Kasumi-1 (cell line): ENCODE data around the gene FGF14.
A peak's percentile ranks its signal among the peaks of the same experiment; 100 is the strongest.

ENCODE experiments used
- DNase-seq, 2 experiments: peaks; one replicate each; lab custom pipeline; 2025; lab: John Stamatoyannopoulos, UW

The FGF14 gene

DNA sequence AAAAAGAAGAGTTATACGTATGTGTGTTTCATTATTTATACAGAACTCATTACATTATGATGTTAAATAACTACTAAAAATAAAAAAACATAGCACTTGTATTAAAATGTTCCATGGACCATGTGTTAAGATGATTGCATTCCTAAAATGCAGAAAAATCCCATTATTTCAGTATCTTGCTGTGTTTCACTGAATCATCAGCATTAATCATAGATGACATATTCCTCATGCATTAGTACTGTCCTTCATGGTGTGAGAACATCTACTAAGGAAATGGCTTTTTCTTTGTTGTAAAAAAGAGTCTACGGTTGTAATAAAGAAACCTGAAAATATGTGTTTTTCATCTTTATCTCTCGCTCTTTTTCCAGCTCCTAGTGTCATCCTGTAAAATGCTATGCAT is 416.5 kb downstream of the FGF14 start:
- DNase-seq, result no peak

DNA sequence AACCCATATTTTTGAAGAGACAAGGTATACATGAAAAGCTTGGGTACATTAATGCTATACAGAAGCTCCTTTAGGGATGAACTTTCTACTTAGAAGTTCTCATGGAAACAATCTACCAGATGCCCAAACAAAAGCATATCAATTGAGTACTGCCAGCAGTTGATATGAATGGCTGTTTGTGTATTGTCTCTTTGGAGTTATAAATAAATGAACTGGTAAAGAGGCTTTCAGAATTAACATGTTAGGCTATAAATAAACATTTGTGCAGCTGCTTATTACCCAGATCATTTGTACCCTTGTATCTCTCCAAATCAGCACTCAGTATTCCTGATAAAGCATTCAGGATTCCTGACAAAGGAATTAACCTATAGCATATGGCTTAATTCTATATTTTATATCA is 418.9 kb downstream of the FGF14 start:
- no peak for DNase-seq

DNA sequence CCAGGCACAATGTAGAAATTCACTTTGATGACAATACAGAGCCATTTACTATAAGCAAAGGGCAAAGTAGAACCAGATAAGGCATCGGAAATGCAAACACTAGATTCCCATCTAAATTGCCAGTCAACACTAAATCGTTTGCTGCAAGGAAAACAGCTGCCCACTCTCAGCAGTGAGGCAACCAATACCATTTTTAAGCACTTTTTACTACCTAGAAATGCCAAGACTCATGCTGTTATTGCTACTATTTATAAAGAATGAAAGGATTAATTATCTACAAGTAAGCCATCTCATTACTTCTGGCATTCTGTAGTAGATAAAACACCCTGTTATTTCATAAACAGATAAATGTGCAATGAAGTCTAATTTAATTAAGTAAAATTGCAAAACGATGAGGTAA is 422.0 kb downstream of the FGF14 start:
- no peak for DNase-seq

DNA sequence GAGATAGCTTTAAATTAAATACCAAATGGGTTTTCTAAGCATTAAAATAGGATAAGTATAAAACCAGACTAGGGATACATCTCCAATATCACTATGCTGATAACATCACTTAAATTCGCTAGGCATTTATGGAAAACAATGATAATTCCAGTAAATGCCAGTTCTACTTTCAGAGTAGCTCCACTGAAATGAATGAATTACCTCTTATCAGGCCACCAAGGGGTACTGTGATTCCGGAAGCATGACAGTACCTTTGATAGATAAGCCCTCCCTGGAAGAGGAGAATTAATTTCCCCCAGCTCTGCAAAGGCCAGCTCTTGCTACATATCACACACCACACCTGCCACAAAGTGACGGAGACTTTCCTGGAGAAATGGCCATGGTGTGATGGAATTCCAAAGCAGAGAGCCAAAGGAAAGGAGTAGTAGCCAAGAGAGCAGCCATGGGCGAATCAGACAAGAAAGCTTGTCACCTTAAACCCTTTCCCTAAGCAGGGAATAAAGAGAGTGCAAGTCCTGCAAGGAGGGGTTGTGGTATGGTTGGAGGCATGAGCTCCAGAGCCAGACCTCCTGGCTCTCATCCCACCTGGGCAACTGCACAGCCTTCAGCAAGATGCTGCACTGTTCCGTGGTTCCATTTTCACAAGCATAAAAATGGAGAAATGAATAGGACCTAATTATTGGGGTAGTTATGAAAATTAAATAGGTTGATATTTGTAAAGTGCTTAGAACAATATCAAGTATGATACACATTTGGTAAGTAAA is 423.1 kb downstream of the FGF14 start:
- no peak for DNase-seq

DNA sequence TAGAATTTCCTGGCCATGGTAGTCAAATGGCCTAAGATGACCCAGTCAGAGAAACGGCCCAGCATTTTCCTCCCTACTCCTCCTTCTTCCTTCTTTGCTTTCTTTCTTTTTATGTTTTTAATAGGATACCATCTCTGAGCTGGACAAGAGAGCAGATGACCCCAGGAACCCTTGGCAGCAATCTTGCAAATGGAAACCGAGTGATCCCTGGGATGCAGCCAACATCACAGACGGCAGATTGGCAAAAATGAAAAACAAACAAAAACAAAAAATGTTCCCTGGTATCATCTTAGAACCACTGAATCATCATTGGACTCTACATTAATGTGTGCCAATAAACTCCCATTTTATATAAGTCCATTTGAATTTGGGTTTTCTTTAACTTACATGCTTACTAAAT is 424.4 kb downstream of the FGF14 start:
- no peak for DNase-seq

DNA sequence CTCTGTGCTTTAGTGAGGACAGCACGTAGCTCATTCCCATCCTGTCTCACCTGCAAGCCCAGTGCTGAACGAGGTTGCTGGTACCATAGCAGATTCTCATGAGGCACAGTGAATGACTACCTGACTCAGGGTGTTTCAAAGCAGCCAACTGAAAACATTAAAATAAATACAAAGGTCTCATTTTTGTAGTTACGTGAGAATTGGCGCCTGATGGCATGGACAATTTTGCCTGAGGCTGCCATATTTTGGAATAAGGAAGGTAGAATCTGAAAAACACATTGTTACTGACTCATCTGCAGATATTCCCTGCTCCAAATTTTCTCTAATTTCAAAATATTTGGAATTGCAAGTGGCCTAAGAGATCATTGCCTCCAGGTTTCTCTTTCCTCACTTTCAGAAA is 429.7 kb downstream of the FGF14 start:
- no peak for DNase-seq

DNA sequence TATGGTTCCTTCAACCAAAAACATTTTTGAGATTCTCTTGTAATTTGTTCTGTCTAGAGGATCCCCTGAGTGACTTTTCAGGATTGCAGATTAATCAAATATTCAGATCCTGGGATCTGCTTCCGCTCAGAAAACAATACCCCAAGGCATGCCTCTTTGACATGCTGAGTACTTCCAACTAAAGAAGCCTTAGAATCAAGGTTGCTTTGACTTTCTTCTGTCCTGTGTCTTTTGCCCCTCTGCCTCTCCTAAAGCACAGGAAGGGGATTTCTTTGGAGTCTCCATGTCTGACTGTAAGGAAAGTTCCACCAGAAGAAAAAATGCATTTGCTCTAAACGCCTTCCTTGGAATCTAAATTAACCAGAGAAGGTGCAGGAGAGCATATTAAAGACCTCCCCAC is 431.5 kb downstream of the FGF14 start:
- no peak for DNase-seq

DNA sequence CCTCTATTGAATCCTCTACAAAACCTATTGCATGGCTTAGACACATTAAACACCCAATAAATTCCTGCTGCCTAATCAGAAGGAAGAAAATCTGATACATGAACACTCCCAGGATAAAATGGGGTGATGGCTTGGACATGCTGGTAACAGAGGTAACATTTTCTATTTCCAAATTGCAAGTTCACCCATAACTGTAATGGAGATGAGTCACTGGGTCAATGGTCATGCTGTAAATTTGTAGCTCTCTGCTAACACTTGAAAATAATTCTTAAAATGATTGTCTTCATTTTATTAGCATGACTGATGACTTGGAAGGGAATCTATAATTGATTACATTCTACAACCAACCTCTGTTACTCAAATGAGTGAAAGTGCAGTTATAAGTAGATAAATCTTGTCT is 434.1 kb downstream of the FGF14 start:
- DNase-seq, result no peak

DNA sequence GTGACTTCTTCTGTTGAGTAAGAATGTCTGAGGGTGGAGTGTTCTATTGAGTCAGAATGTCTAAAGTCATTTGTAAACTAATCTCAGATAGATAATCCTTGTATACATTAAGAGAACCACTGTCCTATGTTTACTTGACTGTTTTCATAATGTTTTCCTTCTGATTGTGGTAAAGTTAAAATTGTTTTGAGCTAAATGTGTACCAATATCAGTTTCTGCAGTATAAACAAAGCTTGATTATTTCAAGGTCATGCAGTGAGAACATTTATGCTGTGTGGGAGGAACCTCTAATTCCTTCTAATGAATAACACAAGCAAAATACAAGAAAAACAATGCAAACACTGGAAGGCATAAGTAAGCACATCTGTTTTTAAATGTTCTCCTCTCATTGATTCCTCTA is 434.6 kb downstream of the FGF14 start:
- DNase-seq, result no peak

DNA sequence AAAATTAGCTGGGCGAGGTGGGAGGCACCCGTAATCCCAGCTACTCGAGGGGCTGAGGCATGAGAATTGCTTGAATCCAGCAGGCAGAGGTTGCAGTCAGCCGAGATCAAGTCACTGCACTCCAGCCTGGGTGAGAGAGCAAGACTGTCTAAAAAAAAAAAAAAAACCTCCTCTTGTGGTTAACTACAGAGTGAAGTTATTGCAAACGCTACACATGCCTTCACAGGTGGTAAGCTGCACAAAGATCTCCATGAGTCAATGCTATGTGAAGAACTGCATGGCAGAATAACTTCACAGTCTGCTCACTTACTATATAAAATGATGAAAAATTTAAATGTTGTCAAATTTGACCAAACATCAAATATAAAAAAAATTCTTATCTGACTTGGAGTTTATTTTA is 436.8 kb downstream of the FGF14 start:
- no peak for DNase-seq

DNA sequence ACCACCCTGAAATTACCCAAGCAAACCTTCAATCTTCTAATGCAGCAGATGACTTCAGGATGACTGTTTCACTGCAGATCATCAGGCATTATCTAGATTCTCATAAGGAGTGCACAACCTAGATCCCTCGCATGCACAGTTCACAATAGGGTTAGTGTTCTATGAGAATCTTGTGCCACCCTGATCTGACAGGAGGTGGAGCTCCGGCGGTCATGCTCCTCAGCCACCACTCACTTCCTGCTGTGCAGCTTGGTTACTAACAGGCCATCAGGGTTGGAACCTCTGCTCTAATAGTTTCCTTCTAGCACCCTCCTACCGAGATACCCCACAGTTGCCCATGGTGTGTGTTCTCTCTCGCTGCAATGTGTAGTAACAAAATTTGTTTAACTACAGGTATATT is 442.8 kb downstream of the FGF14 start:
- DNase-seq, result no peak

DNA sequence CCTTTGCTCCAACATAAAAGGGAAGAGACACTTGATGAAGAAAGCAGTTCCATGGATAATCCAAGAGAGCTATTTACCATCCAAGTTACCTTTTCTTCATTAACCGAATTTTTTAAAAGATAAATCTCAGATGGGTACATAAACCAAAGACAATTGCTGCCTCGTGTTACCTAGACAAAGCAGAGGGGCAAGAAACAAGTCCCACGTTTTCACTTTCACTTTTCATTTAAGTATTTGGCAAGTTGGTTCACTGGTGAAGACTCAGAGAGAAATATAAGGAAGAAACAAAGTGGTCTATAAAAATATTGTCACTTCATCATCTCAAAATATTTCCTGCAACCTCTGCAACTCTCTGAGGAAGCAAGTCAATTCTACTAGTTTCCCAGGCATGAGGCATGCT is 446.1 kb downstream of the FGF14 start:
- no peak for DNase-seq

DNA sequence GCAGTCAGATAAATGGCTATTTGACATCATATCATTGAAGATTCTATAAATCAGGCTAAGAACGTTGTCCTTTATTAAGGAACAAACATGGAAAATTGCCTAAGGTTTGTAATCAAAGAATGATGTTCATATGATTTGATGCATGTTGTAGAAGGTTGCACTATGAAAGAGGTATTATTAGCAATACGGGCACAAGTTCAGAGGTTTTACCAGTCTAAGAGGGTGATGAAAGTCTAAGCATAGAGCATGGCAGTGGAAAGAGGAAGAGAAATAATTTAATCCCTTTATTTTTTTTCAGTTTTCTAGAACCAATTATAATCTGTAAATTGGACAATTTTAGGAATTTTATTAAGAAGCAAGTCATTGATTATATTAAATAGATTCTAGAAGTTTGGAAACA is 450.7 kb downstream of the FGF14 start:
- no peak for DNase-seq

DNA sequence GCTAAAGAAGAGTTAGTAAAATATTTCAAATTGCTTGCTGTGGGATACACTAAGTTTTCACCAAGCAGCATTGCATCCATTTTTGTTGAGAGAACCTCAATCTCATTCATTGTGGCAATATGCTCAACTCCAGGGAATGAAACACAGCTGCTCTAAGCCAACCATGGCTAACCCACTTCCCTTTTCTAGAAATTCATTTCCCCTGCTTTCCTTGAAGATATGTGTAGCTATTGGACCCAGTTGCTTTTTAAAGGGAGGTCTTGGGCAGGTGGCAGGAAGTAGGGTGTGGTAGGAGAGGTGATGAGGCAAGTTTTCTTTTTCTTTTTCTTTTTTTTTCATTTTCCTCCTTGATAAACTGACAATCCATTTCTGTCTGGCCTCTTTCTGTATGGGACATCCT is 452.2 kb downstream of the FGF14 start:
- peak; percentile 7 to 12 for DNase-seq

DNA sequence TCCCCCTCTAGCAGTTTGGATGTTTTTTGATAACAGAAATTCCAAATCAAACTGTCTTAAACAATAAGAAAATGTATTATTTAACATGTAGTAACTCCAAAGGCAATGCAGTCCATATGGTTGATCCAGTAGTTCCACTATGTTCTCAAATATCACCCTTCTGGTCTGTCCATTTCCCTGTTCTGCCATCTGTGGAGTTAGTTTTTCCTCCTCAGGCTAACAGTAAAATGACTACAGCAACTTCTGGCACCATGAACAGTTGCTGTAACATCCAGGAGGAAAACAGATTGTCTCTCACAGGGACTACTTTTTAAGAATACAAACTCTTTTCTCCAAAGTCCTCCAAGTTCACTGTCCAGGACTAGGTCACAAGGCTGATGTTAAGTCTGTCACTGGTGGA is 455.4 kb downstream of the FGF14 start:
- DNase-seq, result no peak

DNA sequence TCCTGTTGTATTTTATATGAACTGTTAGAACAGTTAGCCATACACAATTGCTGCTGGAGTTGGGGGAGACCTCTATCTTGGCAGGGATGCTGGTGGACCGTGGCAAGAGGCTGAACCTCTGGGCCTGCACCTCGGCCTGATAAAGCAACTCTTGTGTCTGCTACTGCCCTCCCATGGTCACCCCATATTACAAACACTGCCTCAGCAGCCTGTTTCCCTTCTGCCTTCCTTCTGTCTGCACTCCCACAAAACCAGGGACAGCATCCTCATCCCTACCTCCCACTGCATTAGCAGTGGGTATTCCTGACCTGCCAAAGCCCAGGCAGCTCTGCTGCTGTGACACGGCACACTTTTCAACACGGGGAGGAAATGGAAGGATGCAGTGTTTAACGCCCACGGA is 456.4 kb downstream of the FGF14 start:
- peak in 1 of 2 experiments; percentile 10 for DNase-seq

DNA sequence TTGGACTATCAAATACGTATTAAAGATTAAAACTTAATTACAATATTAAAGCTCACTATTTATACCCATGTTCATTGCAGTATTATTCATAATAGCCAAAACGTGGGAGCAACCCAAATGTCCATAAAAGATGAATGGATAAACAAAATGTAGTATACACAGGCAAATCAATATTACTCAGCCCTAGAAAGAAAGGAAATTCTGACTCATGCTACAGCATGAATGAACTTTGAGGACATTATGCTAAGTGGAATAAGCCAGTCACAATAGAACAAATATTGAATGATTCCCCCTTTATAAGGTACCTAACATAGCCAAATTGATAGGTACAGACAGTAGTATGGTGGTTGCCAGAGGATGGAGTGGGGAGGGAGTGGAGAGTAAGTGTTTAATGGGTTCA is 457.3 kb downstream of the FGF14 start:
- DNase-seq, result no peak

DNA sequence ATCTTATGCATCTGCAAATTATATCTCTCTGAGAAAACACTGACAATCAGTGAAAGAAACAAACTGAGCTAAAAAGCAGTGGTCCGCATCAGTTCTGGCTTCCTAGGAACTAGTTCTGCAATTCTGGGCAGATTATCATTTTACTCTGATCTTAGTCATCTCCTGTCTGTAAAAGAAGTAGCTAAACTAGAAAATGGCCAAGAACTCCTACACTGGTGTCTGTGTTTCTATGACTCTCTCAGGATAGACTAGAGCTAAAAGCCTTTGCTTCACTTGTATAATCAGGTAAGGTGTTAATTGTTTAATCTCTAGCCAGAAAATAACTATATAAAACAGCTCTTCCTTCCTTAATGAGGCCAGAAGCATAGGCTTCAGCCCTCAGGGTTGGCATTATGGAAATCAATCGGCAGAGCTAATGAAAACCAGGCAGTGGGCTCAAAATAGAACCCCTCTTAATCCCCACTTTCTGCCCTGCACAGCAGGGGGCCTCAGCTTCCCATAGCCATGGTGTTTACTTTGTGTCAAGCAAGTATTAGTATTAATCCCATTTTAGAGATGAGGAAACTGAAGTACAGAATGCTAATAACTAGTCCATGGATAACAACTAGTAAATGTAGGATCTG is 459.2 kb downstream of the FGF14 start:
- no peak for DNase-seq

DNA sequence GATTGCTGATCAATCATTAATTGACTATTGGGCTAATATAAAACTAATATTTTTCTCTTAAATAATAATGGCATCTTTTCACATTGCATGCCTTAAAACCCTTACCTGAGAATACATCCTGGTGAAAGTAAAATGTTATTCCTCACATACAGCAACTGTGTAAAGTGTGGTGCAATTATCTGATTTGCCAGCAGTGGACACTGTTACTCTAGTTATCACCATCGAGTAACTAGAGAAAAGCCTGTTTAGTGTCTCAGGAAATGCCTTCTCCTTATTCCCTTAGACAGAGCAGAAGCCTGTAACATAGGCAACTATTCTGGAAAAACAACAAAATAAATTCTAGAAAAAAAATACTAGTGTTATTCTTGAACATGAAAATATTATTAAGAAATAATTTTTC is 459.8 kb downstream of the FGF14 start:
- peak; percentile 18 to 68 for DNase-seq

DNA sequence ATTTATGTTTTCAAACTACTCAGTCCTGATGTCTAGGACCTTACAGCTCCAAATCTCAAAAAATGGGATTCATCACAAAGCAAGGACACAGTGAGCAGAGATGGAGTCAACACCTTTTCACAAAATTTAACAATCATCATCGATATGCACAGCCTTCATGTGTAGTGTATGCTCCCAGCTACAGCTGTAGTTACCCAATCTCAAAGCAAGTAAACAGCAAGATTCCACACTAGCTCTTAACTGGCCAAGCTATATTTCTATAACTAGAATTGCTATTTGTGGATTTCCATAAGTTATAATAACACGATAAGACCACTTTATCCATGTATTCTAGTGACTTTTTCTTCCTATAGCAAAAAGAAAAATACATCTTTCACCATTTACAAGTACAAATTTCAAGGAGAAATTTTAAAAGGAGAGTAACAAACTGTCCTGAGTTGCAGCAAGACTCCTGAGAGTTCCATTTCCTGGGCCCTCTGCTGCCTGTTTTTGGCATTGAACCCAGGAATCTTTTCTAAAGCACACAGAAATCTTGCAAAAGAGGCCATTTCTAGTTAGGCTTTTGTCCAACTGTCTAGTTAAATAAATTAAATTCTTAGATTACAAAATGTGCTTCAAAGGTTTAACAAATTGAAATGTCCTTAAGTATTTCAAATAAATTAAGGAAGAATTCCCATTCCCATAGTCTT is 460.6 kb downstream of the FGF14 start:
- DNase-seq, result peak in 1 of 2 experiments; percentile 9

DNA sequence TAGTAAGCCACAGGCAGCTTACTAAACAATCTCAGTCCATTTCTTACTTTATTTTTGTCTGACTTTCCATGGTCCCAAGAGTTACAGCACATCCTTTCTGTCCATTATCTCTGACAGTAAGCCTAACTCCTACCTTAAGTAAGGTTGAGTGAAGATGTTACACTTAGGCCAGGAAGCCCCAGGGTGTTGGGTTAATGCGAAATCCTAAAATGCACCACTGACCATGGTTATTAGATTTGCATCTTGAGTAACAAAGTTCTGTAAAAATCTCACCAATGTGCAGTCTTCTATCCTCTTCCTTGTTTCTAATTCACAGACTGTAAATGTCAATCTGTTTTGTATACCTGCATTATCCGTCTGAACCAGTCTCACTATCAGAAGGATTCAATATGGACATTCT is 462.5 kb downstream of the FGF14 start:
- DNase-seq, result no peak

DNA sequence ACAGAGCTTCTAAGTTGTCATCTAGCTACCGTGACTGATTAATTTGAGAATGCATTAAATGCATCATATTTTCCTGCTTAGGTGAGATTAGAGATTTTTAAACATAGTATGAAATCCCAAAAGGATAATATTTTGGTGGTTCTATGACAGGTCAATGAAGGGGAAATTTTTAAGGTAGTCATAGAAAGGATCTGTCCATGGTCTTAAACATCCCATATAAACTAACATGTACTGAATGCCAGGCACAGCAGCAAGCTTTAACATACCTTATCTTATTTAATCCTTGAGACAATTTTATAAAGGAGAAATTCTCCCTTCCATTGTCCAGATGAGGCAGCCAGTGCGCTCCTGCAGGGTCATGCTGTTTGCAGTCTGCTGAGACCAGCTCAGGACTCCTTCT is 466.0 kb downstream of the FGF14 start:
- DNase-seq, result no peak

DNA sequence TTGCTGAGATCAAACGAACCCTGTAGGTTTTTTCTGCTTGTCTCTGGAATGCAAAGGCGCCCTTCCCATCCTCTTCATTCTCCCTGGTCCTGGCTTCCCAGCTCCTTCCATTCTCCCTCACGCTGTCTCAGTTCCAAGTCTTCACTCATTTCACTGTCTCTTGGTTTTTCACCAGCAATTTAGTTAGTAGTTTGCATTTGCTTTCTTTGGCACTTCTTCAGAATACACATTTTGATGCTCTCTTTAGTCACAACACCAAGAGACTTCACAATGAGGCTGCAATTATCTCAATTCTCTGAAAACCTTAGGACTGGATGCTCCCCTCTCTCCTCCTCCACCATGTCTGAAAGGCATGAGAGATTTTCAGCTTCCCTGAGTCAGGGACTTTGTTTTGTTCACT is 470.7 kb downstream of the FGF14 start:
- DNase-seq, result no peak
